Neural cell (in vitro differentiated cells): Measurements from ENCODE around the gene NAT9.

Source experiments
- EP300 ChIP-seq: fragments of 450-650 bp; conservative IDR thresholded peaks from 2 replicates; pipeline ENCODE4 v1.6.1; 2014; ENCODE audit warnings: antibody characterized with exemption, mild to moderate bottlenecking, moderate library complexity; ENCODE audit not compliant: poor library complexity, severe bottlenecking
- EZH2 ChIP-seq: fragments of 200-600, 300-800 bp; shearing (Covaris generic), sonication (generic); IDR thresholded peaks from 2 replicates; pipeline ENCODE4 v1.6.1; 2014; ENCODE audit warnings: antibody characterized with exemption, low read length, borderline replicate concordance, mild to moderate bottlenecking; ENCODE audit not compliant: insufficient read depth, poor library complexity, severe bottlenecking
- MXI1 ChIP-seq: fragments of 450-650 bp; conservative IDR thresholded peaks from 2 replicates; pipeline ENCODE4 v1.6.1; 2014; ENCODE audit warnings: antibody characterized with exemption, mild to moderate bottlenecking; ENCODE audit not compliant: poor library complexity, severe bottlenecking
- POLR2AphosphoS5 ChIP-seq: IDR thresholded peaks from 2 replicates; pipeline ENCODE4 v1.6.1; 2012
- RAD21 ChIP-seq: fragments of 450-650 bp; conservative IDR thresholded peaks from 2 replicates; pipeline ENCODE4 v1.6.1; 2014; ENCODE audit warnings: antibody characterized with exemption, mild to moderate bottlenecking, moderate library complexity
- SMC3 ChIP-seq: fragments of 450-650 bp; conservative IDR thresholded peaks from 2 replicates; pipeline ENCODE4 v1.6.1; 2014; ENCODE audit warnings: antibody characterized with exemption, mild to moderate bottlenecking, moderate library complexity; ENCODE audit not compliant: poor library complexity
- TF ChIP-seq, protein P1 (sequence below): fragments of 450-650 bp; IDR thresholded peaks from 2 replicates; pipeline ENCODE4 v1.5.1; 2014; ENCODE audit warnings: antibody characterized with exemption, mild to moderate bottlenecking, moderate library complexity; ENCODE audit not compliant: poor library complexity, severe bottlenecking

DNA sequence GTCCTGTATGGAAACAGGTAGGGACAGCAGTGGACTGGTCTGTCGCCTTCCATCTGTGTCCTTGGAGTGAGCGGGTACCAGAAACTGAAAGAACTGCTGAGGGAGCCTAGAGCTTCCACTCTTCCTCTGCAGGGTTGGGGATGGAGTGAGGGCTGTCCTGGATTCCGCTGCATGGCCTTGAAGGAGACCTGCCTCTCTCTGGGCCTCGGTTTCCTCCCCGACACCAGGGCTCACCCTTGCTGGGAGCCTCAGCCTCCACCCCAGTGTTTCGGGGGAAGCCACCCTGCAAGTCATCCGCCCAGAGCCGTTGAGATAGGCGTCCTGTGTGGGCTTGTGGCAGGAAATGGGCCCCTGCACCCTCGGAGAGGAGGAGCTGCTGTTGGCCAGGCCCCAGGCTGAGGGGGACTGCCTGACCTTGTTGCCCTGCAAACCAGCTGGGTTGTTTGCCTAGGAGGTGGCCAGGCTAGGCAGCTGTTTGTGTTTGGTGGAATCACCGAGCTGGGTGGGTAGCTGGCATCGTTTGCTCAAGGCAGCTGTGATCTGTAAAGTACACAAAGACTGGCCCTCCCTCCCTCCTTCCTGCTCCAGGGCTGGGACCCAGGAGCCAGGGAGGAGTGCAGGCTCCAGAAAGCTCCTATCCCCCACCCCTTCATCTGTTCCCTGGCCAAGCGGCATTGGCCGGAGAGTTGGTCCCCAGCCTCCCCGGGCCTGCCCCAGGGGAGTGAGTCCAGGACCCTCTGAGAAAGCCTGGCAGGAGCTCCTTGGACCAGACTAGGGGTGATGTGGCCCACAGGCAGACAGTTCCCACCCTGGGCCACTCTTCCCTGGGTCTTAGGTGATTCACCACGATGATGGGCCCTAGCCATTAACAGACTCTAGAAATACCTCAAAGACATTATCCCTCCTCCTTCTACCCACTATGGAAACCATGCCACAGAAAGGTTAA lies 37.8 kb downstream of the NAT9 start:
- TF ChIP-seq RAD21 (no peak), EZH2 (no peak), POLR2AphosphoS5 (no peak), SMC3 (no peak), EP300 (no peak), MXI1 (no peak)
- TF ChIP-seq, protein P1, sequence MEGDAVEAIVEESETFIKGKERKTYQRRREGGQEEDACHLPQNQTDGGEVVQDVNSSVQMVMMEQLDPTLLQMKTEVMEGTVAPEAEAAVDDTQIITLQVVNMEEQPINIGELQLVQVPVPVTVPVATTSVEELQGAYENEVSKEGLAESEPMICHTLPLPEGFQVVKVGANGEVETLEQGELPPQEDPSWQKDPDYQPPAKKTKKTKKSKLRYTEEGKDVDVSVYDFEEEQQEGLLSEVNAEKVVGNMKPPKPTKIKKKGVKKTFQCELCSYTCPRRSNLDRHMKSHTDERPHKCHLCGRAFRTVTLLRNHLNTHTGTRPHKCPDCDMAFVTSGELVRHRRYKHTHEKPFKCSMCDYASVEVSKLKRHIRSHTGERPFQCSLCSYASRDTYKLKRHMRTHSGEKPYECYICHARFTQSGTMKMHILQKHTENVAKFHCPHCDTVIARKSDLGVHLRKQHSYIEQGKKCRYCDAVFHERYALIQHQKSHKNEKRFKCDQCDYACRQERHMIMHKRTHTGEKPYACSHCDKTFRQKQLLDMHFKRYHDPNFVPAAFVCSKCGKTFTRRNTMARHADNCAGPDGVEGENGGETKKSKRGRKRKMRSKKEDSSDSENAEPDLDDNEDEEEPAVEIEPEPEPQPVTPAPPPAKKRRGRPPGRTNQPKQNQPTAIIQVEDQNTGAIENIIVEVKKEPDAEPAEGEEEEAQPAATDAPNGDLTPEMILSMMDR, result no peak
